AG04449 (cell line): ENCODE measurements around the gene SLC46A1.
A peak's percentile ranks its signal among the peaks of the same experiment; 100 is the strongest.

Experiments used
- CTCF ChIA-PET: fragments of 350-600 bp; formaldehyde crosslinking; extraction: SDS; loops from one replicate; lab custom pipeline; 2021; ENCODE audit warnings: antibody characterized with exemption; lab: Yijun Ruan, JAX
- POLR2A ChIA-PET: fragments of 400-600, 350-600 bp; formaldehyde crosslinking; extraction: SDS; loops from one replicate; lab custom pipeline; 2020; ENCODE audit warnings: antibody characterized with exemption, inconsistent platforms; lab: Yijun Ruan, JAX
- DNase-seq: peaks from one replicate; pipeline ENCODE4 v3.0.0-alpha.2; 2010; ENCODE audit warnings: low read depth, low spot score
- H3K4me3 ChIP-seq: 2 replicates; pipeline ENCODE4 v1.5.1; 2011; ENCODE audit warnings: low read depth, mild to moderate bottlenecking, control low read depth, low read length
- TF ChIP-seq, protein P1 (sequence below): IDR thresholded peaks from one replicate; pipeline ENCODE4 v1.5.1; 2011; ENCODE audit warnings: mild to moderate bottlenecking, moderate library complexity, low read length, control low read depth, inconsistent platforms; ENCODE audit not compliant: insufficient read depth; ENCODE audit errors: missing control alignments

SLC46A1 gene

DNA sequence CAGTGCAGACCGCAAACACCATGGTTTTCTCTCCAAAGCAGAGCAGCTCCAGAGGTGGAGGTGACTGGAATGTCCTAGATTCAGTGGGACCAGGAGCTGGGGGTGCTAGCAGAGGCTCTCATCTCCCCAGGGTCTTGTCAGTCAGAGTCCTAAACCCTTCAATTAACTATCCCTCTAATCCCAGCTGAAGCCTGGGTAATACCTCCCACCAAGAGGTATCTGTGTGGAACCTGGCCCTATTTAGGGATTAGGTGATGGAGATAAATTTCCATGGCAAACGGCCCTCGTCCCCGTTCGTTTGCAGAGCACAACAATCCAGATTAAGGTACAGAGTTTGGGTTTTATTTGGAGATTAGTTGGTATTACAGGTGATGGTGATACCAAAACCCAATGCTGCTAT, 42.8 kb downstream of the SLC46A1 start:
- ChIA-PET CTCF (no interaction called here), POLR2A (no interaction called here)
- H3K4me3 ChIP-seq = no peak overlapping the region
- TF ChIP-seq, protein P1, sequence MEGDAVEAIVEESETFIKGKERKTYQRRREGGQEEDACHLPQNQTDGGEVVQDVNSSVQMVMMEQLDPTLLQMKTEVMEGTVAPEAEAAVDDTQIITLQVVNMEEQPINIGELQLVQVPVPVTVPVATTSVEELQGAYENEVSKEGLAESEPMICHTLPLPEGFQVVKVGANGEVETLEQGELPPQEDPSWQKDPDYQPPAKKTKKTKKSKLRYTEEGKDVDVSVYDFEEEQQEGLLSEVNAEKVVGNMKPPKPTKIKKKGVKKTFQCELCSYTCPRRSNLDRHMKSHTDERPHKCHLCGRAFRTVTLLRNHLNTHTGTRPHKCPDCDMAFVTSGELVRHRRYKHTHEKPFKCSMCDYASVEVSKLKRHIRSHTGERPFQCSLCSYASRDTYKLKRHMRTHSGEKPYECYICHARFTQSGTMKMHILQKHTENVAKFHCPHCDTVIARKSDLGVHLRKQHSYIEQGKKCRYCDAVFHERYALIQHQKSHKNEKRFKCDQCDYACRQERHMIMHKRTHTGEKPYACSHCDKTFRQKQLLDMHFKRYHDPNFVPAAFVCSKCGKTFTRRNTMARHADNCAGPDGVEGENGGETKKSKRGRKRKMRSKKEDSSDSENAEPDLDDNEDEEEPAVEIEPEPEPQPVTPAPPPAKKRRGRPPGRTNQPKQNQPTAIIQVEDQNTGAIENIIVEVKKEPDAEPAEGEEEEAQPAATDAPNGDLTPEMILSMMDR = no peak
- DNase-seq = no peak

DNA sequence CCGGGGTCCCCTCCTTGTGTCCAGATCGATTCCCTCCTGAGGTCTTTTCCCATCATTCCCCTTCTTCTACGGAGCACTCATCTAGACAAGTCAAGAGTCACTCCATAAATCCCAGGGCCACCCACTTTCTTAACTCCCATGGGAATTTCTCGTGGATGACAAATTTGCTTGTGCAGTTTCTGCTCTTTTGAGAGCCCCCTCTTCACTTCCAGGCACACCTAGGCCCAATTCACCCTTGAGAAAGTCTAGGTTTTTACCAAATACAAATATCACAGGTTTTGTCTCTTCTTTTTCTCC, 48.2 kb downstream of the SLC46A1 start:
- DNase-seq = no peak
- TF ChIP-seq, protein P1 = no peak
- POLR2A ChIA-PET = interaction anchor here (0.5 to 1.9 kb wide), 8 partner anchors 9 to 880 kb away, joined by 3 to 26 read pairs (median 12); partner anchors contain the start of genes IFT20, SARM1, TNFAIP1 and VTN
- CTCF ChIA-PET = interaction anchor here (1.4 to 3.4 kb wide), 5 partner anchors 9 to 59 kb away, joined by 4 to 20 read pairs (median 5); partner anchors contain the start of genes IFT20 and TNFAIP1
- H3K4me3 ChIP-seq = peak overlapping the region; percentile 95

DNA sequence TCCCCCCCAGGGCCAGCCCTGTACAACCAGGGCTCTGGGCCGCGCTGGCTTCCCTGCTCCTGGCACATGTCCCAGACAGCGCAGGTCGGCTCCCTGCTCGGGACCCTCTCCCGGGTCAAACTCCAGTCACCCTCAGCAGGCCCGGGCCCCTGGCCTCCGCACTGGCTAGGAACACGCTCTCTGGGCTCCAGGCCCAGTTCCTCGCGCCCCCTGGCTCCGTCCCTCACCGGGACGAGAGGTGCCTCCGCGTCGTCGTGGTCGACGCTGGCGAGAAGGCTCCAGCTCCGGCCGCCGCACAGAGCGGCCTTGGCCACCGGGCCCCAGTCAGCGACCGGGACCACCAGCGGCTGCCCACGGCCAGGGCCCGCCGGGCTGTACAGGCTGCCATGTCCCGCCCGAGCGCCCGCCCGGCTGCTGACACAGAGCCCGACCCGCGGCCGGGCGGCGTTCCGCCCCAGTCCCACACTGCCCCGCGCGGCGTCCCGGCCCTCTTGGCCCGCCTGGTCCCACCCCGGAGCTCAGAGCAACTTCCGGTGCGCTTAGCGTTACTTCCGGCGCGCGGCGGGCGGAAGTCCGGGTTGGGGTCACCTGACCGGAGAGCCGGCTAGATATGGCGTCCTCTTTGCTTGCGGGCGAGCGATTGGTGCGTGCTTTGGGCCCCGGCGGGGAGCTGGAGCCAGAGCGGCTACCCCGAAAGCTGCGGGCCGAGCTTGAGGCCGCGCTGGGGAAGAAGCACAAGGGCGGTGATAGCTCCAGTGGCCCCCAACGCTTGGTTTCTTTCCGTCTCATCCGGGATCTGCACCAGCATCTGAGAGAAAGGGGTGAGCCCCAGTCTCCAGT, 48.7 kb downstream of the SLC46A1 start, which contains the start of gene POLDIP2:
TSS of gene POLDIP2 (minus strand) at position 467 of the 840 bp plus-strand sequence. CDS start at position 388, 79 bp downstream.
- peak within 1 kb of the TSS; percentile 95 for H3K4me3 ChIP-seq
- peak; percentile 51 for DNase-seq
- TF ChIP-seq, protein P1 = no peak
- POLR2A ChIA-PET = interaction anchor here (0.5 to 1.9 kb wide), 9 partner anchors 9 to 880 kb away, joined by 3 to 26 read pairs (median 9); partner anchors contain the start of genes IFT20, SARM1, TNFAIP1 and VTN
- CTCF ChIA-PET = interaction anchor here (0.8 to 3.4 kb wide), 10 partner anchors 9 to 552 kb away, joined by 3 to 20 read pairs (median 4); partner anchors contain the start of genes IFT20 and TNFAIP1

DNA sequence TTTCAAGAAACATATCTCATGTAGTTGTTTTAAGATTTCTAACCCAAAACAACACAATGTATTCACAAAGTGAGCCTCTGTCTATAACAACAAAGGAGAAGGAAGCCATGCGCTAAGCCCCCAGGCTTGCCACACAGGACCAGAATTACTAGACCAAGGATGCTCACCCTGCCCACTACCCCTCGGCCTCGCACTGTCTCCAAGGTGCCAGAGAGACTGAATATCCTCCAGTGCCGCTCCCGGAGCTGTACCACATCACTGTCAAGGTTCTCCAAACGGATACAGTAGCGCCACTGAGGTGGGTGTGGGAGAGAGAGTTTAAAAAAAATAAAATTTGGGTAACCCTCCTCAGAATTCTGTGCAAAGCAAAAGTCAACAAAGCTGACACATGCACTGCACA, 55.7 kb downstream of the SLC46A1 start:
- TF ChIP-seq, protein P1 = no peak
- POLR2A ChIA-PET = no interaction called here
- no peak overlapping the region for H3K4me3 ChIP-seq
- no peak for DNase-seq
- CTCF ChIA-PET = interaction anchor here (0.6 to 1.6 kb wide), 4 partner anchors 9 to 117 kb away, joined by 3 to 5 read pairs (median 3); partner anchors contain the start of genes IFT20 and TNFAIP1

DNA sequence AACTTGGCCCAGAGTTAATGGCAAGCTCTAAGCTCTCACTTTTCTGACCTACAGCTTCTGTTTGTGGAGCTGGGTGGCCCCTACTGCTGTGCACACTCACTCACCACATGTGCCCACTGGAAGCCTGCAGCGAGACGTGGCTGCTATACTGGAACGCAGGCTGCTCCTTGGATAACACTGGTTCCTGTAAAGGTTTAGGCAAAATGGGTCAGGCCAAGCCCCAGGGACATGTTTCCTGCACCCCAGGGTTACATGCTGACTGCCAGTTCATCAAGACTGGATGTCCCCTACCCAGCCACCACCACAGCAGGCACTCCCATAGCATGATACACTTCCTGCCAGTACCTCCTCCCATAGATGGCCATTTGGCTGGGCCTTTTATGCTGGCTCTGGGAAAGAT, 57.0 kb downstream of the SLC46A1 start:
- no peak for DNase-seq
- H3K4me3 ChIP-seq = no peak overlapping the region
- TF ChIP-seq, protein P1 = no peak
- ChIA-PET POLR2A (interaction anchor here (3.2 kb wide), 1 partner anchor 8 kb away, joined by 20 read pairs; the partner anchor contains the start of gene POLDIP2), CTCF (interaction anchor here (1.4 to 1.6 kb wide), 2 partner anchors 115 to 117 kb away, joined by 4 to 5 read pairs; no protein-coding TSS in a partner anchor)

DNA sequence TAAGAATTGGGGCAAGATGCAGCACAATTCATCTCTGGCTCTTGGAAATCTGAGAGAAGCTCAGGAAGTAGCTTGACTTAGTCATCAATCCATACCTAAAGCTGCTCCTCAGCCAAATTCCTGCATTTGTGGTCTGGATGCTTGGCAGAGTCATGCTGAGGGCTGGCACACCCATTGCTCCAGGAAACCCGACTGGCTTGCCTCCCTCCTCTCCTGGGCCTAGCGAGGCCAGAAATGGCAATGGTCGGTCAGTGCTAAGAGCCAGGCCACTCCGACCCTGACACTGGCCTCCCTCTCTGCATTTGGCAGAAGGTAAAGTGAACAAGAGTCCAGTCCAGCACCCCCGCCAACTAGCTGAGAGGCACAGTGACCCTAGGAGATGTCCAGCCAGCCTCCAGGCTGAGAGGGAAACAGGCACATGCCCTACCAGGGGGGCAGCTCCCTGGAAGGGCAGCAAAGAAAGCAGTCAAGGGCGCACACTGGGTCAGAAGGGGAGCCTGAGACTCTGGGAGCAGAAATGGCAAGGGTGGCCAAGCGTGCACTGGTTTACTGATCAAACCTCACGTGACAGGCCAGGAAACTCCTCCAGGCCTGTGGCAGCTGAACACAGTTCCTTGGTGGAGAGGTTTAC, 58.6 kb downstream of the SLC46A1 start:
- TF ChIP-seq, protein P1 = no peak
- DNase-seq = peak; percentile 78
- CTCF ChIA-PET = interaction anchor here (1.7 to 3.3 kb wide), 4 partner anchors 9 to 113 kb away, joined by 5 to 20 read pairs (median 10); partner anchors contain the start of genes IFT20, POLDIP2 and TNFAIP1
- POLR2A ChIA-PET = interaction anchor here (1.0 to 5.5 kb wide), 5 partner anchors 8 to 17 kb away, joined by 3 to 55 read pairs (median 6); partner anchors contain the start of genes IFT20, POLDIP2, SEBOX and TNFAIP1
- no peak overlapping the region for H3K4me3 ChIP-seq
